G401.6 (cell line): ENCODE data around the gene ST6GALNAC5.
"Not testable (repeated sequence)": the region's sequence is repeated elsewhere in the genome, so short reads cannot be mapped to it uniquely, and the experiment has no call there.

Experiments
- FAIRE-seq: peaks from 2 replicates; lab custom pipeline; 2012; peaks lifted over from hg19 to GRCh38; lab: Jason Lieb, UNC

Gene ST6GALNAC5

DNA sequence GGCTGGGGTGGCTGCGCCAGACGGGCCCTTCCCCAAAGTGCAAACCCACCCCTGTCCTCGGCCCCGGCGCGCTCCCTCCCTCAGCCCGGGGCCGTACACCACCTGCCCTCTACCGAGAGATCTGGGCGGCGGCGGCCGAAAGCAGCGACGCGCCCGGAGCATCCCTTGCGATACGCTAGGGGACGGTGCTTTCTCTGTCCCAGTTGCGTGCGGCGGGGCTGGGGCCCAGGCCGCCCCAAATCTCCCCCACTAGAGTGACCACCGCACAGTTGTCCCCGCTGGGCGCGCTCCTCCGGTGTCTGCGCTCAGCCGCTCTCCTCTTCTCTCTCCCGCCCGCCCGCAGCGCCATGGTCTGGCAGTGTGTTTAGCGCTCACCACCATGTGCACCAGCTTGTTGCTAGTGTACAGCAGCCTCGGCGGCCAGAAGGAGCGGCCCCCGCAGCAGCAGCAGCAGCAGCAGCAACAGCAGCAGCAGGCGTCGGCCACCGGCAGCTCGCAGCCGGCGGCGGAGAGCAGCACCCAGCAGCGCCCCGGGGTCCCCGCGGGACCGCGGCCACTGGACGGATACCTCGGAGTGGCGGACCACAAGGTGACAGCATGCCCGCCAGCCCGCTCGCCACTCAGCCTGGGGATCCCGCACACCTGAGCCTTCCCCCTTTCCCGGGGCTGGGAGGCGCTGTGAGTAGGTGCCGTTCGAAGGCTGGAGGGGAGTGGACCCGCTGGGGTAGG is 1.0 kb downstream of the ST6GALNAC5 start:
- no peak for FAIRE-seq

- no peak for FAIRE-seq
These were observed 1.6 kb downstream of the ST6GALNAC5 start for GRCh38 chr1:76868916-76869315.

DNA sequence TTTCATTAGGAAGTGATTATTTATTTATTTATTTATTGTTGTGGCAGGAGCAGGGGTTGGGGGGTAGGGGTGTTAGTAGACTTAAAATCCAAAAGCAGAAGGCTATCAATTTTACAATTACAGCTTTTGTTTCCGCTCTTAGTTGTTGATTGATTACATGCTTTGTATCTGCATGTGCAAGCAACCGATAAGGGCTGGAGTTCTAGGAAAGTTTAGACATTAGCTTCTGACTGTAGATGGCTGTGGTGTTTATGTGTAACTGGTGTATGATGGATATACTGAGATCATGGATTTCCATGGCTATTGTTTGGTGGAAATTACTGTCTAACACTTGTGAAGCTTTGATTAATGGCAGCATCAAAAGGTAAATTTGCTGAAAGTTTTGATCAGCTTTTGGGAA is 2.8 kb downstream of the ST6GALNAC5 start:
- FAIRE-seq = no peak

GRCh38 chr1:76871355-76871974 is 4.2 kb downstream of the ST6GALNAC5 start:
- FAIRE-seq = no peak

- FAIRE-seq = no peak
These were observed 5.7 kb downstream of the ST6GALNAC5 start for GRCh38 chr1:76872944-76873343.

DNA sequence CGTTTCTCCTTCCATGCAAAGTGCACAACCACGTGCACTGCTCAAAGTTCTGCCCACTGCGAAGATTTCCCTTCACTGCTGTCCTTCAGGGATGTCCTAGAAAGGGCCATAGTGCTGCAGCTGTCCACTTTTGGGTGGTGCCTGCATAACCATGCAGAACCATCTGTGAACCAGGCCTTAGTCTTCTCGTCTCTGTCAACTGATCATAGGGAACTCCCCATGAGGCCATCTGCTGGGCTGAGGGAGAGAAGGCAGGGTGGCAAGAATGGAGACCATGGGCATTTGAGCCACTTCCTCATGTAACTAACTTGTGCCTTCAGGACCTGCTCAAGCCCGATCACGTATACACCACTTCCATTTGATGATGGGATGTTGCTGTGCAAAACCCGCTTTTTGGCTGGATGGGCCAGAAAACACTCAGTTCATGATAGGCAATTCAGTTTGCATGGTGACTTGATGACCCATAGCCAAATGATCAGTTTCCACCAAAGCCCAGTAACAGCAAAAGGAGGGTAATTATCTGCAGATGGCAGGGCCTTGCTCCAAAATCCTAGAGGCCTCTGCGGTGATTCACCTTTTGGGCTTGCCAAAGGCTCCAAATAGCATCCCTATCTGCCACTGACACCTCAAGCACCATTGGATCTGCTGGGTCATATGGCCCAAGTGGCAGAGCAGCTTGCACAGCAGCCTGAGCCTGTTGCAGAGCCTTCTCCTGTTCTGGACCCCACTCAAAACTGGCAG is 9.5 kb downstream of the ST6GALNAC5 start:
- FAIRE-seq = no peak

DNA sequence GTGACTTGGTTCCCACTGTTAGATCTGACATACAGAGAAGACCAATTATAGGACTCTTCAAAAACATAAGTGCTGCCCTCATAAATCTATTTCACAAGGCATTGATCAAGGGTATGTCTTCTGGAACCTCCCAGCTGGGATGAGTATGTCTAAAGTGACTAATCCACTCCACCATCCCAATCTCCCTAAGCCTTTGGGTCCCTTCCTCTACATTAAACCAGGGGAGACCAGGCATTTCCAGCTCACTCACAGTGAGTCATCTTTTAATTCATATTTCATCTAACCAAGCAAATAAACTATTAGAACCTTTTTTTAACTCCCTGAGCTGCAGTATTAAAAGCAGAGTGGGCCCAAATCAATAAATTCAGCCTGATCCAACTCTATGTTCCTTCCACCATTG is 11.7 kb downstream of the ST6GALNAC5 start:
- FAIRE-seq = not testable (repeated sequence)

- no peak for FAIRE-seq
These were observed 14.5 kb downstream of the ST6GALNAC5 start for GRCh38 chr1:76881762-76882161.

DNA sequence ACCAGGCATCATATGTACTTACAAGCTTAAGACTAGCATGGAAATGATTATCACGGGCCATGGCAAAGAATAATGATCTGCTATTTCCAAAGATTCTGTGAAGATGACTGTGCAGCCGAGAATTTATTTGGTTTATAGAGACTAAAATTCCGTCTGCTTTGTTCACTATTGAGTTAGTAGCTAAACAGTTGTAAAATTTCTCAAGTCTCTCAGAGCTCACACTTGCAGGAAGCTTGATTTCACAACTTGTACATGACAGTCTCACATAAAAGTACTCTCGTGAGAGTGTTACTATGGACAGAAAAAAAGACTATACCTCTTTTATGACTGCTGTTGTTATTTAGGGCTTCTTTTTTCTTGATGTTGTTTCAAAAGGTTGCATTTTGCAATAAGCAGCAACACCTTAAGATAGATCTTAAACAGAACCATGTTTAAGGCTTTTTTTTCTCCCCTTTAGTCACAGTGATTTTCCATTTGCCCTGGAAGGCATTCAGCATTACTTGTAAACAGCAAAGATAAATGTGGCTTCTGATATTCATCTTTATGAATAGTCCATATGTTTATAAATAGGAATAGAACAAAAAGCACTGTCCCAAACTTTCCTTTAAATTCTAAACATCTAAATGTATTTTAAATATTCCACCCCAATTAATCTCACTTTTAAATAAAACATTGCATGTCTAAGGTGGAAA is 24.8 kb downstream of the ST6GALNAC5 start:
- no peak for FAIRE-seq

DNA sequence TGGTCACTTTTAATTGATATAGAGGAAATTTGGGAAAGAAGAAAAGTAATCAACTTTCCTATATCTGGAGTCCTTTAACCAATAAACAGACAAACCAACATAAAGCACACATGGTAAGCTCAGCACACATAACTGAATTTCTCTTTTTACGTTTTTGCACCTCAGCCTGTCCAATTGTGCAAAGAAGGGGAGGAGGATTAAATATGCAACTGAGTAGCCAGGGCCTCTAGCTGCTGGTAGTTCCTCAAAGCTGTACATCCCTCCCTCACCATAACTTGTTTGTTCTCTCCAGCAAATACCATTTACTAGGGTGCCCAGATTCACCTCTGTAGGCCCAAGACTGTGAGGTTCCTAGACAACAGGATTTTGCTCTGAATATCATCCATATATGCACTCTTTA is 25.4 kb downstream of the ST6GALNAC5 start:
- FAIRE-seq = no peak

GRCh38 chr1:76901158-76901767 is 34.0 kb downstream of the ST6GALNAC5 start:
- FAIRE-seq = peak; percentile 31

GRCh38 chr1:76905876-76906595 is 38.8 kb downstream of the ST6GALNAC5 start:
- FAIRE-seq = no peak

- FAIRE-seq = no peak
These were observed 42.0 kb downstream of the ST6GALNAC5 start for GRCh38 chr1:76909311-76909710.

DNA sequence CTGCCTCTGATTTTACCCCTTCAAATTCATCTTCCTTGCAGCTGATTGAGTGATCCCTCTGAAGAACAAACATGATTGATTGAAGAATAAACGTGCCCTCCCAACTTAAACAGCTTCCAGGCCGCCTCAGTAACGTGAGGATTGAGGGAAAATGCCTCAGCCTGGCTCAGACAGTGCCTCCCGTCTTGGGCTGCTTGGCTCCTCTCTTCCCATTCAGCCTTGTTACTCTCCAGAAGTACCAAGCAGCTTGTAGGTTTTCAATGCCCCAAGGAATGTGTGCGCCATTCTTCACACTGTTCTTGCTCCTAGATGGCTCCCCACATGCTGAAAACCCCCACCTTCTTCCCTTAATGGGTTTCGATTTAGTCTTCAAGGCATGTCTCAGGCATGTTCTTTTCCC is 51.8 kb downstream of the ST6GALNAC5 start:
- FAIRE-seq = no peak

DNA sequence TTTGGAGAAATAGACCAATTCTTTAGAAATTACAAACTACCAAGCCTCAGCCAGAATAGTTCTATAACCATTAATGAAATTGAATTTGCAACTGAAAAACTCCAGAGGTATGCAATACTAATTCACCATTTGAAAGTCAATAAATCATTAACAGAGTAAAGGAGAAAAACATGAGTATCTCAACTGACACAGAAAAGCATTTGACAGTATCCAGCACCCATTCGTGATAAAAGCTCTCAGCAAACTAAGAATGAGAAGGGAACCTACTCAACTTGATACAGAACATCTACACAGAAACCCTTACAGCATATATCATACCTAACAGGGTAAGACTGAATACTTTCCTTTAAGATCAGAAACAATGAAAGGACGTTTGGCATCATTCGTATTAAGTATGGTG is 54.3 kb downstream of the ST6GALNAC5 start:
- FAIRE-seq = no peak

GRCh38 chr1:76925825-76926224 is 58.5 kb downstream of the ST6GALNAC5 start:
- FAIRE-seq = no peak

DNA sequence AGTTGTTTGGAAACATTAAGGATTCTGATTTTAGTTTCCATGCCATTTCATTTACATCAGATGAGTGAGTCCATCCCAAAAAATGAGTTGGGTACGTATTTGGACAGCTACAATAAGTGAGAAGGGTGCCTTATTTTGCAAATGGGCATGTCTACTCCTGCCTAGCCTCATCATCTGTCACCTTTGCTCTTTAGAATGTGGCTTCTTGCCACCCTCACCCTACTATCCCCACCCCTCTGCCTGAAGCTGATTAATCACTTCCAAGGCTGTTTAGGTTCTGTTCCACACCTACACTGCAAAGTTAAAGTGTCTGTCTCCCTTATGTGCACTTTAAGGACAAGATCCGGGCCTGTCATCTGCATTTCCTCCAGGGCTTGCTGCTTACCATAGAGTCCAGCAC is 61.2 kb downstream of the ST6GALNAC5 start:
- FAIRE-seq = no peak

GRCh38 chr1:76929136-76929535 is 61.9 kb downstream of the ST6GALNAC5 start:
- no peak for FAIRE-seq

GRCh38 chr1:76933847-76934815 is 66.9 kb downstream of the ST6GALNAC5 start:
- FAIRE-seq = no peak

DNA sequence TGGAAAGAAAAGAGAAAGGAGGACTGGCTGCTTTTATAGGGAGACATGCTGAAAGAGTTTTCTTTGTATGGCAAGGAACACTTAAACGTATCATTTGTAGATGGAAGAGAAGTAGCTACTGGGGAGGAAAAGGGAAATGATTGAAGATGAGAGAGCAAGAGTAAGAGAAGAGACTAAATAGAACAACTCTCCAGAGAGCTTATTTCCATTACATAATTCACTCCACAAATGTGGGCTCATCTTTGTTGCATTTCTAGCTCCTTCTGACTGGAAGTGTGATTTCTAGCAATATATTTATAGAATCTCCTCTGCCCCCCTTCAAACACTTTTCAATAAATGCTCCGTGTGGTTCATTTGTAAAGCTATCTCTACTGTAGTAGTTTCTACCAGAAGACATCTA is 71.0 kb downstream of the ST6GALNAC5 start:
- no peak for FAIRE-seq
